ENCODE results near the gene SETBP1.

GRCh38 chr18:45066210-45066609 is 385.5 kb downstream of the SETBP1 start:
- TF ChIP-seq RBM34 (IDR thresholded peaks at IDR 0.05; ENCODE audit: borderline replicate concordance, insufficient read depth, low read length) (no peak), MED1 (CRISPR knock-in tag; IDR thresholded peaks at IDR 0.05; ENCODE audit: borderline replicate concordance) (no peak), JUND (IDR thresholded peaks at IDR 0.05; ENCODE audit: borderline replicate concordance, low read depth, low read length) (no peak), JUND (tag; IDR thresholded peaks at IDR 0.05; ENCODE audit: borderline replicate concordance, low read depth, low read length) (no peak), ZNF512 (tag; IDR thresholded peaks at IDR 0.05) (no peak), SMAD2 (IDR thresholded peaks at IDR 0.05; ENCODE audit: low read depth, low read length) (no peak), CTCF (IDR thresholded peaks at IDR 0.05 in 2 of 3, conservative IDR thresholded peaks at IDR 0.05 in 1 of 3; ENCODE audit: insufficient read depth in 2 of 3, low read depth in 1 of 3, low read length in 3 of 3) (no peak), NR2C2 (CRISPR knock-in tag; IDR thresholded peaks at IDR 0.05) (no peak), NR2C2 (tag; IDR thresholded peaks at IDR 0.05) (no peak)
